GM23338 (cell line): ENCODE measurements around the gene KCNA4. TPM values are rescaled to one million over a fixed set of nuclear protein-coding genes. Genes with fewer than 3 reads are reported as not detected.
"Not testable (repeated sequence)": the region's sequence is repeated elsewhere in the genome, so short reads cannot be mapped to it uniquely, and the experiment has no call there.

ENCODE experiments used
- ATAC-seq: fragments of 200-7000 bp; cut with Tn5 transposase; 3 replicates; pipeline ENCODE4 v1.9.1; 2020
- DNase-seq: peaks from one replicate; pipeline ENCODE4 v3.0.0-alpha.2; 2015; ENCODE audit warnings: low spot score
- H2AFZ ChIP-seq: fragments of 200-600 bp; sonication (generic); 2 replicates; pipeline ENCODE4 v1.8.0; 2016; ENCODE audit warnings: antibody characterized with exemption, mild to moderate bottlenecking, moderate library complexity
- H3F3A ChIP-seq: fragments of 200-600 bp; sonication (generic); replicated peaks from 2 replicates; pipeline ENCODE4 v1.8.0; 2017; ENCODE audit warnings: antibody characterized with exemption, mixed run types, low read depth
- H3K27ac ChIP-seq: fragments of 200-600 bp; sonication (generic); 2 replicates; pipeline ENCODE4 v1.6.1; 2016; ENCODE audit warnings: low read depth
- H3K27me3 ChIP-seq: fragments of 200-600 bp; sonication (generic); 2 replicates; pipeline ENCODE4 v1.8.0; 2016; ENCODE audit warnings: mild to moderate bottlenecking, mixed run types, moderate library complexity; ENCODE audit not compliant: insufficient read depth
- H3K36me3 ChIP-seq: fragments of 200-600 bp; sonication (generic); 2 replicates; pipeline ENCODE4 v1.8.0; 2016; ENCODE audit warnings: mild to moderate bottlenecking; ENCODE audit not compliant: insufficient read depth
- H3K4me1 ChIP-seq: fragments of 200-600 bp; sonication (generic); 2 replicates; pipeline ENCODE4 v1.8.0; 2016; ENCODE audit warnings: mild to moderate bottlenecking, moderate library complexity; ENCODE audit not compliant: insufficient read depth
- H3K4me2 ChIP-seq: fragments of 200-600 bp; sonication (generic); 2 replicates; pipeline ENCODE4 v1.7.1; 2017; ENCODE audit warnings: mixed run types
- H3K4me3 ChIP-seq: fragments of 200-600 bp; sonication (generic); 2 replicates; pipeline ENCODE4 v1.6.1; 2016; ENCODE audit warnings: mixed run types
- H3K79me2 ChIP-seq: fragments of 200-600 bp; sonication (generic); replicated peaks from 2 replicates; pipeline ENCODE4 v1.8.0; 2017; ENCODE audit warnings: mild to moderate bottlenecking; ENCODE audit not compliant: insufficient read depth
- H3K9me2 ChIP-seq: fragments of 200-600 bp; sonication (generic); 2 replicates; pipeline ENCODE4 v1.8.0; 2017; ENCODE audit not compliant: insufficient read depth
- H4K20me1 ChIP-seq: fragments of 200-600 bp; sonication (generic); replicated peaks from 2 replicates; pipeline ENCODE4 v1.8.0; 2017; ENCODE audit warnings: mild to moderate bottlenecking; ENCODE audit not compliant: insufficient read depth
- H3K27ac Mint-ChIP-seq: 2 replicates; pipeline ENCODE4 v1.8.0; 2020; ENCODE audit warnings: inconsistent platforms, mild to moderate bottlenecking, moderate library complexity, mixed read lengths
- H3K27me3 Mint-ChIP-seq: 3 replicates; pipeline ENCODE4 v1.8.0; 2022; ENCODE audit warnings: low read depth, mild to moderate bottlenecking, moderate library complexity, mixed read lengths, inconsistent platforms; ENCODE audit not compliant: insufficient read depth, poor library complexity
- H3K36me3 Mint-ChIP-seq: 3 replicates; pipeline ENCODE4 v1.8.0; 2021; ENCODE audit warnings: low read depth, mild to moderate bottlenecking, inconsistent platforms, moderate library complexity, mixed read lengths
- H3K4me1 Mint-ChIP-seq: 3 replicates; pipeline ENCODE4 v1.8.0; 2020; ENCODE audit warnings: mild to moderate bottlenecking, inconsistent platforms, mixed read lengths
- H3K4me3 Mint-ChIP-seq: 3 replicates; pipeline ENCODE4 v1.8.0; 2021; ENCODE audit warnings: moderate library complexity, mild to moderate bottlenecking, inconsistent platforms, mixed read lengths
- H3K9me3 Mint-ChIP-seq: 3 replicates; pipeline ENCODE4 v1.8.0; 2020; ENCODE audit warnings: moderate library complexity, mild to moderate bottlenecking, inconsistent platforms, mixed read lengths
- CREB1 ChIP-seq: fragments of 250-450 bp; sonication (Bioruptor Pico); IDR thresholded peaks from 2 replicates; pipeline ENCODE4 v1.5.0; 2020; ENCODE audit warnings: low read depth, mild to moderate bottlenecking, moderate library complexity
- ZNF331 ChIP-seq: fragments of 250-450 bp; sonication (Bioruptor Pico); IDR thresholded peaks from 2 replicates; pipeline ENCODE4 v1.5.0; 2020; ENCODE audit warnings: low read depth, mild to moderate bottlenecking, moderate library complexity
- polyA plus RNA-seq: library from polyadenylated mRNA; unstranded; fragments of >200 nt; fragmentation: Nextera tagmentation; extraction: Ambion mirVana; gene quantifications from 2 replicates; pipeline ENCODE4 v1.2.1, GENCODE V29; 2016
- total RNA-seq: library from RNA; depleted of rRNA; stranded (reverse); fragments of >200 nt; shearing (Covaris generic); gene quantifications from 2 replicates; pipeline ENCODE4 v1.2.3, GENCODE V29; 2014
- TF ChIP-seq, protein P1 (sequence below): fragments of 250-450 bp; sonication (Bioruptor Pico); IDR thresholded peaks from 2 replicates; pipeline ENCODE4 v1.5.0; 2020; ENCODE audit warnings: mild to moderate bottlenecking, moderate library complexity
- TF ChIP-seq, protein P2 (sequence below): IDR thresholded peaks from 2 replicates; pipeline ENCODE4 v1.6.1; 2016; ENCODE audit warnings: antibody characterized with exemption
- TF ChIP-seq, protein P3 (sequence below), 2 experiments: fragments of 200-600 bp in 1 of 2; sonication (generic) in 1 of 2; conservative IDR thresholded peaks; 2 replicates each; pipeline versions ENCODE4 v1.5.1 to v1.6.1; 2016 to 2017; ENCODE audit warnings: antibody characterized with exemption in 2 of 2, low read depth in 2 of 2, mild to moderate bottlenecking in 2 of 2, moderate library complexity in 1 of 2

KCNA4 gene
- total and polyA plus RNA-seq, 2 experiments from 2014 or later, result not detected

DNA sequence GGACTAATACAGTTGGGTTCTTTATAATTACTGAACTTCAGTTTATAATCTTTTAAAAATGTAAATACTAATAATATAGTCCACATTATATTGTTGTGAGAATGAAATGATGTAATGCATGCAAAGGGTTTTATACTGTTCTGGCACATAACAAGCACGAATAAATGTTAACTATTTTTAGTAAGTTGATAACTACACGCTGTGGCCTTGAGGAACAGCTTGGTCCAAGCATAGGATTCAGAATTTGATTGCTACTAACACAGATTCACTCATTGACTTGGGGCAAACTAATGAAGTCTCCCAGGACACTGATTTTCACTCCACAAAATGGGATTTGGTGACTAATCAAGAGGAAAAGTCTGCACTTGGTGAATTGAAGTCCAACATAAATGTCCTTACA lies 38.3 kb downstream of the KCNA4 start (continued):
- TF ChIP-seq, protein P1, sequence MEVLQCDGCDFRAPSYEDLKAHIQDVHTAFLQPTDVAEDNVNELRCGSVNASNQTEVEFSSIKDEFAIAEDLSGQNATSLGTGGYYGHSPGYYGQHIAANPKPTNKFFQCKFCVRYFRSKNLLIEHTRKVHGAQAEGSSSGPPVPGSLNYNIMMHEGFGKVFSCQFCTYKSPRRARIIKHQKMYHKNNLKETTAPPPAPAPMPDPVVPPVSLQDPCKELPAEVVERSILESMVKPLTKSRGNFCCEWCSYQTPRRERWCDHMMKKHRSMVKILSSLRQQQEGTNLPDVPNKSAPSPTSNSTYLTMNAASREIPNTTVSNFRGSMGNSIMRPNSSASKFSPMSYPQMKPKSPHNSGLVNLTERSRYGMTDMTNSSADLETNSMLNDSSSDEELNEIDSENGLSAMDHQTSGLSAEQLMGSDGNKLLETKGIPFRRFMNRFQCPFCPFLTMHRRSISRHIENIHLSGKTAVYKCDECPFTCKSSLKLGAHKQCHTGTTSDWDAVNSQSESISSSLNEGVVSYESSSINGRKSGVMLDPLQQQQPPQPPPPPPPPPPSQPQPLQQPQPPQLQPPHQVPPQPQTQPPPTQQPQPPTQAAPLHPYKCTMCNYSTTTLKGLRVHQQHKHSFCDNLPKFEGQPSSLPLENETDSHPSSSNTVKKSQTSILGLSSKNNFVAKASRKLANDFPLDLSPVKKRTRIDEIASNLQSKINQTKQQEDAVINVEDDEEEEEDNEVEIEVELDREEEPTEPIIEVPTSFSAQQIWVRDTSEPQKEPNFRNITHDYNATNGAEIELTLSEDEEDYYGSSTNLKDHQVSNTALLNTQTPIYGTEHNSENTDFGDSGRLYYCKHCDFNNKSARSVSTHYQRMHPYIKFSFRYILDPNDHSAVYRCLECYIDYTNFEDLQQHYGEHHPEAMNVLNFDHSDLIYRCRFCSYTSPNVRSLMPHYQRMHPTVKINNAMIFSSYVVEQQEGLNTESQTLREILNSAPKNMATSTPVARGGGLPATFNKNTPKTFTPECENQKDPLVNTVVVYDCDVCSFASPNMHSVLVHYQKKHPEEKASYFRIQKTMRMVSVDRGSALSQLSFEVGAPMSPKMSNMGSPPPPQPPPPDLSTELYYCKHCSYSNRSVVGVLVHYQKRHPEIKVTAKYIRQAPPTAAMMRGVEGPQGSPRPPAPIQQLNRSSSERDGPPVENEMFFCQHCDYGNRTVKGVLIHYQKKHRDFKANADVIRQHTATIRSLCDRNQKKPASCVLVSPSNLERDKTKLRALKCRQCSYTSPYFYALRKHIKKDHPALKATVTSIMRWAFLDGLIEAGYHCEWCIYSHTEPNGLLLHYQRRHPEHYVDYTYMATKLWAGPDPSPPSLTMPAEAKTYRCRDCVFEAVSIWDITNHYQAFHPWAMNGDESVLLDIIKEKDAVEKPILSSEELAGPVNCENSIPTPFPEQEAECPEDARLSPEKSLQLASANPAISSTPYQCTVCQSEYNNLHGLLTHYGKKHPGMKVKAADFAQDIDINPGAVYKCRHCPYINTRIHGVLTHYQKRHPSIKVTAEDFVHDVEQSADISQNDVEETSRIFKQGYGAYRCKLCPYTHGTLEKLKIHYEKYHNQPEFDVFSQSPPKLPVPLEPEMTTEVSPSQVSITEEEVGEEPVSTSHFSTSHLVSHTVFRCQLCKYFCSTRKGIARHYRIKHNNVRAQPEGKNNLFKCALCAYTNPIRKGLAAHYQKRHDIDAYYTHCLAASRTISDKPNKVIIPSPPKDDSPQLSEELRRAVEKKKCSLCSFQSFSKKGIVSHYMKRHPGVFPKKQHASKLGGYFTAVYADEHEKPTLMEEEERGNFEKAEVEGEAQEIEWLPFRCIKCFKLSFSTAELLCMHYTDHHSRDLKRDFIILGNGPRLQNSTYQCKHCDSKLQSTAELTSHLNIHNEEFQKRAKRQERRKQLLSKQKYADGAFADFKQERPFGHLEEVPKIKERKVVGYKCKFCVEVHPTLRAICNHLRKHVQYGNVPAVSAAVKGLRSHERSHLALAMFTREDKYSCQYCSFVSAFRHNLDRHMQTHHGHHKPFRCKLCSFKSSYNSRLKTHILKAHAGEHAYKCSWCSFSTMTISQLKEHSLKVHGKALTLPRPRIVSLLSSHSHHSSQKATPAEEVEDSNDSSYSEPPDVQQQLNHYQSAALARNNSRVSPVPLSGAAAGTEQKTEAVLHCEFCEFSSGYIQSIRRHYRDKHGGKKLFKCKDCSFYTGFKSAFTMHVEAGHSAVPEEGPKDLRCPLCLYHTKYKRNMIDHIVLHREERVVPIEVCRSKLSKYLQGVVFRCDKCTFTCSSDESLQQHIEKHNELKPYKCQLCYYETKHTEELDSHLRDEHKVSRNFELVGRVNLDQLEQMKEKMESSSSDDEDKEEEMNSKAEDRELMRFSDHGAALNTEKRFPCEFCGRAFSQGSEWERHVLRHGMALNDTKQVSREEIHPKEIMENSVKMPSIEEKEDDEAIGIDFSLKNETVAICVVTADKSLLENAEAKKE (CRISPR knock-in tag), result no peak
- TF ChIP-seq ZNF331 (CRISPR knock-in tag), result no peak
- no peak for TF ChIP-seq CREB1
- TF ChIP-seq, protein P2, sequence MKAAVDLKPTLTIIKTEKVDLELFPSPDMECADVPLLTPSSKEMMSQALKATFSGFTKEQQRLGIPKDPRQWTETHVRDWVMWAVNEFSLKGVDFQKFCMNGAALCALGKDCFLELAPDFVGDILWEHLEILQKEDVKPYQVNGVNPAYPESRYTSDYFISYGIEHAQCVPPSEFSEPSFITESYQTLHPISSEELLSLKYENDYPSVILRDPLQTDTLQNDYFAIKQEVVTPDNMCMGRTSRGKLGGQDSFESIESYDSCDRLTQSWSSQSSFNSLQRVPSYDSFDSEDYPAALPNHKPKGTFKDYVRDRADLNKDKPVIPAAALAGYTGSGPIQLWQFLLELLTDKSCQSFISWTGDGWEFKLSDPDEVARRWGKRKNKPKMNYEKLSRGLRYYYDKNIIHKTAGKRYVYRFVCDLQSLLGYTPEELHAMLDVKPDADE, result no peak
- TF ChIP-seq, protein P3, sequence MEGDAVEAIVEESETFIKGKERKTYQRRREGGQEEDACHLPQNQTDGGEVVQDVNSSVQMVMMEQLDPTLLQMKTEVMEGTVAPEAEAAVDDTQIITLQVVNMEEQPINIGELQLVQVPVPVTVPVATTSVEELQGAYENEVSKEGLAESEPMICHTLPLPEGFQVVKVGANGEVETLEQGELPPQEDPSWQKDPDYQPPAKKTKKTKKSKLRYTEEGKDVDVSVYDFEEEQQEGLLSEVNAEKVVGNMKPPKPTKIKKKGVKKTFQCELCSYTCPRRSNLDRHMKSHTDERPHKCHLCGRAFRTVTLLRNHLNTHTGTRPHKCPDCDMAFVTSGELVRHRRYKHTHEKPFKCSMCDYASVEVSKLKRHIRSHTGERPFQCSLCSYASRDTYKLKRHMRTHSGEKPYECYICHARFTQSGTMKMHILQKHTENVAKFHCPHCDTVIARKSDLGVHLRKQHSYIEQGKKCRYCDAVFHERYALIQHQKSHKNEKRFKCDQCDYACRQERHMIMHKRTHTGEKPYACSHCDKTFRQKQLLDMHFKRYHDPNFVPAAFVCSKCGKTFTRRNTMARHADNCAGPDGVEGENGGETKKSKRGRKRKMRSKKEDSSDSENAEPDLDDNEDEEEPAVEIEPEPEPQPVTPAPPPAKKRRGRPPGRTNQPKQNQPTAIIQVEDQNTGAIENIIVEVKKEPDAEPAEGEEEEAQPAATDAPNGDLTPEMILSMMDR (conservative IDR thresholded peaks at IDR 0.05; ENCODE audit: low read depth in 2 of 2), result no peak

DNA sequence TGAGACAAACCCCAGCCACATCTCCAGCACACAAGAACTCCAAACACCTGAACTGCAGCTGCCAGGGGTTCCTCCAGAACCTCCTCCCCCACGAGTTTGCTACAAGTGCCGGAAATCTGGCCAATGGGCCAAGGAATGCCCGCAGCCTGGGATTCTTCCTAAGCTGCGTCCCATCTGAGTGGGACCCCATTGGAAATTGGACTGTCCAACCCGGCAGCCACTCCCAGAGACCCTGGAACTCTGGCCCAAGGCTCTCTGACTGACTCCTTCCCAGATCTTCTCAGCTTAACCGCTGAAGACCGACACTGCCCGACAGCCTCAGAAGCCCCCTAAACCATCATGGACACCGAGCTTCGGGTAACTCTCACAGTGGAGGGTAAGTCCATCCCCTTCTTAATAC lies 41.2 kb downstream of the KCNA4 start:
- H3K27me3 Mint-ChIP-seq, H3K36me3 Mint-ChIP-seq, H3K36me3 ChIP-seq: not testable (repeated sequence)

More for the DNA sequence above, 41.2 kb downstream of the KCNA4 start:
- peaks cover 21% of the 10 kb centered on the region for H3K9me3 Mint-ChIP-seq
- H4K20me1 ChIP-seq, H3K9me2 ChIP-seq, H3K27ac ChIP-seq, H3K79me2 ChIP-seq, H3K27ac Mint-ChIP-seq, ATAC-seq, H3K27me3 ChIP-seq, H3K4me2 ChIP-seq, H3K4me1 ChIP-seq, H2AFZ ChIP-seq, H3F3A ChIP-seq, DNase-seq, H3K4me3 ChIP-seq, H3K4me3 Mint-ChIP-seq, H3K4me1 Mint-ChIP-seq: not testable (repeated sequence)
